ENCODE measurements around the gene KRT12. TPM values are rescaled to one million over a fixed set of nuclear protein-coding genes. Genes with fewer than 3 reads are reported as not detected.
A peak's percentile ranks its signal among the peaks of the same experiment; 100 is the strongest.
"Not testable (repeated sequence)": the region's sequence is repeated elsewhere in the genome, so short reads cannot be mapped to it uniquely, and the experiment has no call there.

The KRT12 gene
- polyA plus RNA-seq, 3 donors, result not detected

- DNase-seq (ENCODE audit: extremely low read depth in 1 of 11, low read depth in 9 of 11, low spot score in 4 of 11), result no peak
Measured at GRCh38 chr17:40888196-40888720, 21.2 kb upstream of the KRT12 start.

- DNase-seq (ENCODE audit: extremely low read depth in 1 of 11, low read depth in 9 of 11, low spot score in 4 of 11), result no peak
Measured at GRCh38 chr17:40886090-40886489, 19.1 kb upstream of the KRT12 start.

GRCh38 chr17:40884708-40885512 lies 17.9 kb upstream of the KRT12 start, which contains the start of gene KRT20:
KRT20 (minus strand) TSS chr17:40885242; CDS start chr17:40885185, 57 bp downstream.
- DNase-seq (ENCODE audit: extremely low read depth in 1 of 11, low read depth in 9 of 11, low spot score in 4 of 11), result no peak

- no peak for DNase-seq (ENCODE audit: extremely low read depth in 1 of 11, low read depth in 9 of 11, low spot score in 4 of 11)
Measured at GRCh38 chr17:40883626-40884334, 16.8 kb upstream of the KRT12 start.

GRCh38 chr17:40883031-40883430 lies 16.0 kb upstream of the KRT12 start:
- DNase-seq (ENCODE audit: extremely low read depth in 1 of 11, low read depth in 9 of 11, low spot score in 4 of 11), result no peak

- DNase-seq (ENCODE audit: extremely low read depth in 1 of 11, low read depth in 9 of 11, low spot score in 4 of 11), result no peak
Measured at GRCh38 chr17:40879026-40879425, 12.0 kb upstream of the KRT12 start.

GRCh38 chr17:40878044-40878443 lies 11.0 kb upstream of the KRT12 start:
- DNase-seq (ENCODE audit: extremely low read depth in 1 of 11, low read depth in 9 of 11, low spot score in 4 of 11), result no peak

- DNase-seq (ENCODE audit: extremely low read depth in 1 of 11, low read depth in 9 of 11, low spot score in 4 of 11), result no peak
Measured at GRCh38 chr17:40873801-40874200, 6.8 kb upstream of the KRT12 start.

GRCh38 chr17:40873255-40873654 lies 6.2 kb upstream of the KRT12 start:
- no peak for DNase-seq (ENCODE audit: extremely low read depth in 1 of 11, low read depth in 9 of 11, low spot score in 4 of 11)

GRCh38 chr17:40872416-40872815 lies 5.4 kb upstream of the KRT12 start:
- no peak for DNase-seq (ENCODE audit: extremely low read depth in 1 of 11, low read depth in 9 of 11, low spot score in 4 of 11)

GRCh38 chr17:40871316-40871715 lies 4.3 kb upstream of the KRT12 start:
- DNase-seq (ENCODE audit: extremely low read depth in 1 of 11, low read depth in 9 of 11, low spot score in 4 of 11), result no peak

GRCh38 chr17:40870136-40870535 lies 3.1 kb upstream of the KRT12 start:
- no peak for DNase-seq (ENCODE audit: extremely low read depth in 1 of 11, low read depth in 9 of 11, low spot score in 4 of 11)

GRCh38 chr17:40864661-40865390 lies 2.2 kb downstream of the KRT12 start:
- no peak for DNase-seq (ENCODE audit: extremely low read depth in 1 of 11, low read depth in 9 of 11, low spot score in 4 of 11)

GRCh38 chr17:40862985-40863733 lies 3.9 kb downstream of the KRT12 start:
- peak in 4 of 11 donors; percentile 5 to 8 (median 6) for DNase-seq (ENCODE audit: extremely low read depth in 1 of 11, low read depth in 9 of 11, low spot score in 4 of 11)

- DNase-seq (ENCODE audit: extremely low read depth in 1 of 11, low read depth in 9 of 11, low spot score in 4 of 11), result peak in 2 of 11 donors; percentile 6 to 24
Measured at GRCh38 chr17:40859536-40859935, 7.5 kb downstream of the KRT12 start.

- DNase-seq (ENCODE audit: extremely low read depth in 1 of 11, low read depth in 9 of 11, low spot score in 4 of 11), result not testable (repeated sequence)
Measured at GRCh38 chr17:40858667-40859066, 8.4 kb downstream of the KRT12 start.

- no peak for DNase-seq (ENCODE audit: extremely low read depth in 1 of 11, low read depth in 9 of 11, low spot score in 4 of 11)
Measured at GRCh38 chr17:40857535-40857934, 9.5 kb downstream of the KRT12 start.

GRCh38 chr17:40854175-40854814 lies 12.7 kb downstream of the KRT12 start:
- no peak for DNase-seq (ENCODE audit: extremely low read depth in 1 of 11, low read depth in 9 of 11, low spot score in 4 of 11)
